ENCODE results near the gene GPR180.

GPR180 gene

GRCh38 chr13:94674609-94675348, 73.1 kb downstream of the GPR180 start:
- Mint-ChIP-seq H3K4me3 (no peak overlapping the region), H3K36me3 (ENCODE audit: low read depth) (no peaks in the 10 kb centered on the region), H3K4me1 (no peaks in the 10 kb centered on the region), H3K27ac (no peak overlapping the region), H3K27me3 (ENCODE audit: low read depth, poor library complexity) (peaks cover 50% of the 10 kb centered on the region), H3K9me3 (no peaks in the 10 kb centered on the region)
- peak; percentile 72 for TF ChIP-seq CTCF (IDR thresholded peaks at IDR 0.05)
- DNase-seq = peak; percentile 75

GRCh38 chr13:94677799-94678198, 76.1 kb downstream of the GPR180 start:
- Mint-ChIP-seq H3K4me1 (no peaks in the 10 kb centered on the region), H3K27me3 (ENCODE audit: low read depth, poor library complexity) (peaks cover 45% of the 10 kb centered on the region), H3K36me3 (ENCODE audit: low read depth) (no peaks in the 10 kb centered on the region), H3K27ac (no peak overlapping the region), H3K4me3 (no peak overlapping the region), H3K9me3 (no peaks in the 10 kb centered on the region)
- no peak for DNase-seq
- TF ChIP-seq CTCF (IDR thresholded peaks at IDR 0.05) = no peak

GRCh38 chr13:94678845-94679244, 77.2 kb downstream of the GPR180 start:
- H3K27ac Mint-ChIP-seq = no peak overlapping the region
- H3K4me3 Mint-ChIP-seq = no peak overlapping the region
- H3K9me3 Mint-ChIP-seq = no peaks in the 10 kb centered on the region
- peaks cover 5% of the 10 kb centered on the region for H3K4me1 Mint-ChIP-seq
- H3K36me3 Mint-ChIP-seq (ENCODE audit: low read depth) = no peaks in the 10 kb centered on the region
- H3K27me3 Mint-ChIP-seq (ENCODE audit: low read depth, poor library complexity) = peaks cover 52% of the 10 kb centered on the region
- DNase-seq = no peak
- TF ChIP-seq CTCF (IDR thresholded peaks at IDR 0.05) = no peak

- Mint-ChIP-seq H3K9me3 (no peaks in the 10 kb centered on the region), H3K4me1 (peaks cover 5% of the 10 kb centered on the region), H3K27me3 (ENCODE audit: low read depth, poor library complexity) (peaks cover 52% of the 10 kb centered on the region), H3K27ac (no peak overlapping the region), H3K4me3 (no peak overlapping the region), H3K36me3 (ENCODE audit: low read depth) (no peaks in the 10 kb centered on the region)
- TF ChIP-seq CTCF (IDR thresholded peaks at IDR 0.05) = no peak
- no peak for DNase-seq
These were observed 78.0 kb downstream of the GPR180 start for GRCh38 chr13:94679614-94680013.

GRCh38 chr13:94682229-94682628, 80.6 kb downstream of the GPR180 start:
- no peak for TF ChIP-seq CTCF (IDR thresholded peaks at IDR 0.05)
- Mint-ChIP-seq H3K27ac (no peak overlapping the region), H3K4me1 (peaks cover 5% of the 10 kb centered on the region), H3K27me3 (ENCODE audit: low read depth, poor library complexity) (peaks cover 30% of the 10 kb centered on the region), H3K9me3 (no peaks in the 10 kb centered on the region), H3K36me3 (ENCODE audit: low read depth) (no peaks in the 10 kb centered on the region), H3K4me3 (no peak overlapping the region)
- no peak for DNase-seq

- Mint-ChIP-seq H3K9me3 (no peaks in the 10 kb centered on the region), H3K27me3 (ENCODE audit: low read depth, poor library complexity) (peaks cover 26% of the 10 kb centered on the region)
- DNase-seq = no peak
These were observed 81.8 kb downstream of the GPR180 start for GRCh38 chr13:94683409-94683808.

More at GRCh38 chr13:94683409-94683808, 81.8 kb downstream of the GPR180 start:
- Mint-ChIP-seq H3K27ac (no peak overlapping the region), H3K4me1 (peaks cover 5% of the 10 kb centered on the region), H3K36me3 (ENCODE audit: low read depth) (no peaks in the 10 kb centered on the region), H3K4me3 (no peak overlapping the region)
- no peak for TF ChIP-seq CTCF (IDR thresholded peaks at IDR 0.05)
